Upper lobe of left lung (tissue), 6 donors: Measurements from ENCODE around the gene OR5V1. TPM values are rescaled to one million over a fixed set of nuclear protein-coding genes. Genes with fewer than 3 reads are reported as not detected.
"Not testable (repeated sequence)": the region's sequence is repeated elsewhere in the genome, so short reads cannot be mapped to it uniquely, and the experiment has no call there.

Experiments
- ATAC-seq, 2 donors: fragments of 200-7000 bp; cut with Tn5 transposase; one replicate each; pipeline ENCODE4 v1.9.1; 2022; ENCODE audit warnings: mild to moderate bottlenecking in 2 of 2, moderate library complexity in 2 of 2; ENCODE audit not compliant: low FRiP score in 2 of 2
- DNase-seq, 2 donors: peaks; one replicate each; pipeline ENCODE4 v3.0.0-alpha.2; 2019 to 2020
- H3K27ac ChIP-seq, 4 donors: fragments of 200-600 bp; sonication (generic); one replicate each; pipeline ENCODE4 v1.5.1; 2016 to 2019
- H3K27me3 ChIP-seq, 4 donors: fragments of 200-600 bp; sonication (generic); one replicate each; pipeline ENCODE4 v1.5.1; 2017 to 2019
- H3K36me3 ChIP-seq, 4 donors: fragments of 200-600 bp; sonication (generic); one replicate each; pipeline ENCODE4 v1.5.1; 2016 to 2019
- H3K4me1 ChIP-seq, 4 donors: fragments of 200-600 bp; sonication (generic); one replicate each; pipeline ENCODE4 v1.5.1; 2018 to 2019
- H3K4me3 ChIP-seq, 4 donors: fragments of 200-600 bp; sonication (generic); one replicate each; pipeline ENCODE4 v1.5.1; 2017 to 2019; ENCODE audit warnings: mild to moderate bottlenecking in 2 of 4, moderate library complexity in 1 of 4
- H3K9me3 ChIP-seq, 4 donors: fragments of 200-600 bp; sonication (generic); one replicate each; pipeline ENCODE4 v1.5.1; 2018 to 2019
- EP300 ChIP-seq, 4 donors: sonication (generic); formaldehyde crosslinking; IDR thresholded peaks; one replicate each; pipeline ENCODE4 v1.5.1; 2017; ENCODE audit warnings: antibody characterized with exemption in 4 of 4, control low read depth in 2 of 4
- POLR2A ChIP-seq, 4 donors: fragments of 450-650 bp; IDR thresholded peaks; one replicate each; pipeline ENCODE4 v1.5.1; 2016 to 2017; ENCODE audit warnings: antibody characterized with exemption in 4 of 4, mild to moderate bottlenecking in 2 of 4
- POLR2AphosphoS5 ChIP-seq, 2 donors: sonication (generic); formaldehyde crosslinking; IDR thresholded peaks; one replicate each; pipeline ENCODE4 v1.5.1; 2017; ENCODE audit warnings: antibody characterized with exemption in 2 of 2
- WGBS, 2 donors: methylation state at CpG; one replicate each; pipeline ENCODE4 v1.1.5; 2017 to 2018; 5-methylcytosine and 5-hydroxymethylcytosine counted together
- total RNA-seq, 6 donors: library from RNA; depleted of rRNA in 4 of 6; stranded (reverse); fragments of >200 nt in 4 of 6; gene quantifications; one replicate each; pipeline versions ENCODE4 v1.1.0 to v1.2.1, GENCODE V29; 2016 to 2021
- TF ChIP-seq, protein P1 (sequence below), 6 experiments: fragments of 450-650 bp in 4 of 6; fragments of 200-600 bp in 2 of 6; sonication (generic) in 2 of 6; IDR thresholded peaks; one replicate each; pipeline ENCODE4 v1.5.1; 2016 to 2019; ENCODE audit warnings: antibody characterized with exemption in 6 of 6
- donor health status: DM: no; HTN: no; CAD: no; lungs with moderate emphysema.
- donor health status: DM: no; HTN: yes; CAD: no; lungs with severe emphysema.

The OR5V1 gene
- total RNA-seq, 6 donors from 2014 or later, result not detected

DNA sequence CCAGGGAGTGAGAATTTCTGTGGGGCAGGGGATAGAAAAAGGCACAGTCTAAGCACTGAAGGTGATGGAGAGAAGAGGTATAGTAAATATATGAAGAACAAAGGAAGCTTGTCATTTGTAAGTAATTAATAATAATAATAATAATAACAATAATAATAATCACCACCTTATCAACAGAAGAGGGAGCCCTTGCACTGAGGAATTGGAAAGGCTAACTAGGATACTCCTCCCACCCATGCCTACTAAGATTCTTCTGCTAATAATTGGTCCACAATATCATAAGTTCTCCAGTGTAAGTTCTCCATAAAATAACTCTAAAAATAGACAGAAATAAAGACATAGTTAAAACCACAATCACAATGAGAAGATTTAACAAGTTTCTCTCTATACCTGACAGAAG lies 7.3 kb upstream of the OR5V1 start:
- H3K4me1 ChIP-seq, result no peaks in the 10 kb centered on the region
- H3K27ac ChIP-seq, result no peak overlapping the region
- H3K36me3 ChIP-seq, result no peaks in the 10 kb centered on the region
- no peaks in the 10 kb centered on the region for H3K27me3 ChIP-seq
- no peak overlapping the region for H3K4me3 ChIP-seq
- H3K9me3 ChIP-seq, result no peaks in the 10 kb centered on the region
- DNase-seq (no peak), ATAC-seq (no peak)
- TF ChIP-seq EP300 (IDR thresholded peaks at IDR 0.05), result no peak
- TF ChIP-seq POLR2AphosphoS5 (IDR thresholded peaks at IDR 0.05), result no peak
- TF ChIP-seq POLR2A (IDR thresholded peaks at IDR 0.05), result no peak
- TF ChIP-seq, protein P1, sequence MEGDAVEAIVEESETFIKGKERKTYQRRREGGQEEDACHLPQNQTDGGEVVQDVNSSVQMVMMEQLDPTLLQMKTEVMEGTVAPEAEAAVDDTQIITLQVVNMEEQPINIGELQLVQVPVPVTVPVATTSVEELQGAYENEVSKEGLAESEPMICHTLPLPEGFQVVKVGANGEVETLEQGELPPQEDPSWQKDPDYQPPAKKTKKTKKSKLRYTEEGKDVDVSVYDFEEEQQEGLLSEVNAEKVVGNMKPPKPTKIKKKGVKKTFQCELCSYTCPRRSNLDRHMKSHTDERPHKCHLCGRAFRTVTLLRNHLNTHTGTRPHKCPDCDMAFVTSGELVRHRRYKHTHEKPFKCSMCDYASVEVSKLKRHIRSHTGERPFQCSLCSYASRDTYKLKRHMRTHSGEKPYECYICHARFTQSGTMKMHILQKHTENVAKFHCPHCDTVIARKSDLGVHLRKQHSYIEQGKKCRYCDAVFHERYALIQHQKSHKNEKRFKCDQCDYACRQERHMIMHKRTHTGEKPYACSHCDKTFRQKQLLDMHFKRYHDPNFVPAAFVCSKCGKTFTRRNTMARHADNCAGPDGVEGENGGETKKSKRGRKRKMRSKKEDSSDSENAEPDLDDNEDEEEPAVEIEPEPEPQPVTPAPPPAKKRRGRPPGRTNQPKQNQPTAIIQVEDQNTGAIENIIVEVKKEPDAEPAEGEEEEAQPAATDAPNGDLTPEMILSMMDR (IDR thresholded peaks at IDR 0.05), result no peak

DNA sequence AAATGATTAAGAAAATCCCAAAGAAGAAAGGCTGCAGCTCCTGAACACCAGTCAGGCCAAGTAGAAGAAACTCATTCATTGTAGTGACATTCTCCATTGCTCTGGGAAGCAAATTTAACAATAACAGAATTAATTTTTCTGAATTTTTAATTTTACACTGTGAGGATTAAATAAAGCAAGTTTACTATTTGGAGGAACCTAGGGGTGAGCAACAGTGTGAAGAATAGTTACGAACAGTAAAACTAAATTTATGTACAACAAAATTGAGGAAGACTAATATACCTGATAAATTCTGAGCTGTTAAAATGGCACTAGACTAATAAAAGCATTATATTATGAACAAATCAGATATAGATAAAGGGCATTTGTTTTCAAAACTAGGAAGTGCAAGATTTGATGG lies 6.5 kb upstream of the OR5V1 start, which contains the start of gene OR12D3:
OR12D3 (minus strand) TSS at position 101 of the 400 bp plus-strand sequence; CDS start at position 97, 4 bp downstream.
- no peak for ATAC-seq
- H3K36me3 ChIP-seq, result no peaks in the 10 kb centered on the region
- no peak within 1 kb of the TSS for H3K27ac ChIP-seq
- no peaks in the 10 kb centered on the region for H3K9me3 ChIP-seq
- no peak for TF ChIP-seq POLR2A (IDR thresholded peaks at IDR 0.05)
- no peak for TF ChIP-seq POLR2AphosphoS5 (IDR thresholded peaks at IDR 0.05)
- no peak for TF ChIP-seq EP300 (IDR thresholded peaks at IDR 0.05)
- TF ChIP-seq, protein P1 (IDR thresholded peaks at IDR 0.05), result no peak
- 90 to 93% methylated on average over 1 of the region's 1 CpG for WGBS, 2 donors
- no peak within 1 kb of the TSS for H3K4me3 ChIP-seq
- no peaks in the 10 kb centered on the region for H3K27me3 ChIP-seq
- DNase-seq, result no peak
- H3K4me1 ChIP-seq, result no peaks in the 10 kb centered on the region

DNA sequence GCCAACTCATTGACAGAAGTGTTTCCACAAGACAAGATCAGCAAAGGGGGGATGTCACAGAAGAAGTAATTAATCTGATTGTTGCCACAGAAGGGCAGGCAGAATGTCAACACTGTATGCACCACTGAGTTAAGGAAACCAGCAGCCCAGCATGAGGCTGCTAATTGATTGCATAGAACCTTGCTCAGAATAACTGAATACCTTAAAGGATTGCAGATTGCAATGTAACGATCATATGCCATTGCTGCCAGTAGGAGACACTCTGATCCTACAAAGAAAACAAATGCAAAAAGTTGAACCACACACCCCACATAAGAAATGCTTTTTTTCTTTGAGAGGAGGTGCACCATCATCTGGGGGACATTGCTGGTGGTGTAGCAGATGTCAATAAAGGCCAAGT lies 13.1 kb downstream of the OR5V1 start:
- peaks cover 0 to 4% (median 0%) of the 10 kb centered on the region in 4 donors for H3K9me3 ChIP-seq
- TF ChIP-seq, protein P1 (IDR thresholded peaks at IDR 0.05), result no peak
- no peak for TF ChIP-seq POLR2AphosphoS5 (IDR thresholded peaks at IDR 0.05)
- no peak for TF ChIP-seq EP300 (IDR thresholded peaks at IDR 0.05)
- ATAC-seq, result no peak
- no peaks in the 10 kb centered on the region for H3K4me1 ChIP-seq
- H3K27ac ChIP-seq, result no peak overlapping the region
- no peak overlapping the region for H3K4me3 ChIP-seq
- no peaks in the 10 kb centered on the region for H3K36me3 ChIP-seq
- 42 to 47% methylated on average over 1 of the region's 1 CpG for WGBS, 2 donors
- no peak for DNase-seq
- no peaks in the 10 kb centered on the region for H3K27me3 ChIP-seq

DNA sequence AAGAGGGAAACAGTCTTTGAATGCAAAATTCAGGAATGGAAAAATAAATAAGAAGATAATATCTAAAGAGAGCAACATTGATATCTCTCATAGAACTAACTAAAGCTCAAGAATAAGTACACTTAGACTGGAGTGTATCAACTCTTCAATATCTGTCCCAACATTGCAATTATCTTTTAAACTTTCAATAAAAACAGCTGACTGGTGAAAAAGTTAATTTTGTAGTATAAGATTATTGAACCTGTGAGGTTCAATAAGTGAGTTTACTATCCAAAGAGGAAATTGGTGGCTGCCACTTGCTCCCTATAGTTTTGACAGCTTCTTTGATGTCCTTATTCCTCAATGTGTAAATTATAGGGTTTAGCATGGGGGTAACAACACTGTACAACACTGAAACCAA lies 13.7 kb downstream of the OR5V1 start:
- no peaks in the 10 kb centered on the region for H3K27me3 ChIP-seq
- peaks cover 0 to 4% (median 0%) of the 10 kb centered on the region in 4 donors for H3K9me3 ChIP-seq
- no peak overlapping the region for H3K27ac ChIP-seq
- no peak for TF ChIP-seq EP300 (IDR thresholded peaks at IDR 0.05)
- TF ChIP-seq POLR2A (IDR thresholded peaks at IDR 0.05), result no peak
- TF ChIP-seq, protein P1 (IDR thresholded peaks at IDR 0.05), result no peak
- TF ChIP-seq POLR2AphosphoS5 (IDR thresholded peaks at IDR 0.05), result no peak
- DNase-seq, result no peak
- no peak overlapping the region for H3K4me3 ChIP-seq
- H3K36me3 ChIP-seq, result no peaks in the 10 kb centered on the region
- H3K4me1 ChIP-seq, result no peaks in the 10 kb centered on the region
- no peak for ATAC-seq

DNA sequence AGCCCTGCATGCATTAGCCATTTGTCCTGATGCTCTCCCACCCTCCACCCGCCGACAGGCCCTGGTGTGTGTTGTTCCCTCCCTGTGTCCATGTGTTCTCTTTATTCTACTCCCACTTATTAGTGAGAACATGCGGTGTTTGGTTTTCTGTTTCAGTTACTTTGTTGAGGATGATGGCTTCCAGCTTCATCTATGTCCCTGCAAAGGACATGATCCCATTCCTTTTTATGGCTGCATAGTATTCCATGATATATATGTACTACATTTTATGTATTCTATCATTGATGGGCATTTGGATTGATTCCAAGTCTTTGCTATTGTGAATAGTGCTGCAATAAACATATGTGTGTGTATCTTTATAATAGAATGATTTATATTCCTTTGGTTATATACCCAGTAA lies 19.3 kb downstream of the OR5V1 start:
- not testable (repeated sequence) for ATAC-seq, H3K4me3 ChIP-seq, H3K27ac ChIP-seq, H3K9me3 ChIP-seq, DNase-seq, H3K4me1 ChIP-seq, H3K27me3 ChIP-seq, H3K36me3 ChIP-seq
- 92 to 98% methylated on average over 3 of the region's 3 CpGs for WGBS, 2 donors
